Uterus (tissue), 2 donors: ENCODE results near the gene LYPD8.

Source experiments
- POLR2A ChIP-seq, 2 donors: fragments of 450-650 bp; IDR thresholded peaks; one replicate each; pipeline ENCODE4 v1.6.1; 2016; ENCODE audit warnings: antibody characterized with exemption in 2 of 2, mild to moderate bottlenecking in 1 of 2, moderate library complexity in 1 of 2
- TF ChIP-seq, protein P1 (sequence below), 4 experiments: fragments of 200-600 bp in 2 of 4; fragments of 450-650 bp in 2 of 4; sonication (generic) in 2 of 4; IDR thresholded peaks; one replicate each; pipeline ENCODE4 v1.5.1; 2016 to 2019; ENCODE audit warnings: antibody characterized with exemption in 4 of 4, mild to moderate bottlenecking in 2 of 4, moderate library complexity in 1 of 4

DNA sequence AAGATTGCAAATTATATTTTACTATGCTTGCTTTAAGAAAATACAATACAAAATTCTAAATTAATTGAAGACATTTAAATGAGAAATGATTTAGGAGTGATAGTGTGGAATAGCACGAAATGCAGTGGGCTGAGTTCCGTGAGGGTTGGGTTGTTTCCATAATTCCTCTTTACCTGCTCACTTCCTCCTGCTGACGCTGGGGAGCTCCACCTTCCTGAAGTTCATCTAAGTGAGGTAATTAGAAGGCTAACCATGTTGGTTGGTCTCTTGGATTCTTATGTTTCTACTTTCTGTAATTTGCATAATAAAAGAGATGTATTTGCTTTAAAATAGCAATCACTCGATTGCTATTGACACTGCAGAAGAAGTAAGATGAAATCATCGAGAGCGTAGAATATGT lies 57.7 kb downstream of the LYPD8 start:
- TF ChIP-seq, protein P1, sequence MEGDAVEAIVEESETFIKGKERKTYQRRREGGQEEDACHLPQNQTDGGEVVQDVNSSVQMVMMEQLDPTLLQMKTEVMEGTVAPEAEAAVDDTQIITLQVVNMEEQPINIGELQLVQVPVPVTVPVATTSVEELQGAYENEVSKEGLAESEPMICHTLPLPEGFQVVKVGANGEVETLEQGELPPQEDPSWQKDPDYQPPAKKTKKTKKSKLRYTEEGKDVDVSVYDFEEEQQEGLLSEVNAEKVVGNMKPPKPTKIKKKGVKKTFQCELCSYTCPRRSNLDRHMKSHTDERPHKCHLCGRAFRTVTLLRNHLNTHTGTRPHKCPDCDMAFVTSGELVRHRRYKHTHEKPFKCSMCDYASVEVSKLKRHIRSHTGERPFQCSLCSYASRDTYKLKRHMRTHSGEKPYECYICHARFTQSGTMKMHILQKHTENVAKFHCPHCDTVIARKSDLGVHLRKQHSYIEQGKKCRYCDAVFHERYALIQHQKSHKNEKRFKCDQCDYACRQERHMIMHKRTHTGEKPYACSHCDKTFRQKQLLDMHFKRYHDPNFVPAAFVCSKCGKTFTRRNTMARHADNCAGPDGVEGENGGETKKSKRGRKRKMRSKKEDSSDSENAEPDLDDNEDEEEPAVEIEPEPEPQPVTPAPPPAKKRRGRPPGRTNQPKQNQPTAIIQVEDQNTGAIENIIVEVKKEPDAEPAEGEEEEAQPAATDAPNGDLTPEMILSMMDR (IDR thresholded peaks at IDR 0.05): no peak
- no peak for TF ChIP-seq POLR2A (IDR thresholded peaks at IDR 0.05)
